HG03469 (cell line): ENCODE data around the gene WDR49.

ENCODE experiments used
- ATAC-seq: cut with Tn5 transposase; IDR thresholded peaks from one replicate; pipeline ENCODE4 v1.9.1; 2021; ENCODE audit warnings: mild to moderate bottlenecking, moderate library complexity, moderate number of reproducible peaks; ENCODE audit not compliant: unreplicated experiment

Gene WDR49

DNA sequence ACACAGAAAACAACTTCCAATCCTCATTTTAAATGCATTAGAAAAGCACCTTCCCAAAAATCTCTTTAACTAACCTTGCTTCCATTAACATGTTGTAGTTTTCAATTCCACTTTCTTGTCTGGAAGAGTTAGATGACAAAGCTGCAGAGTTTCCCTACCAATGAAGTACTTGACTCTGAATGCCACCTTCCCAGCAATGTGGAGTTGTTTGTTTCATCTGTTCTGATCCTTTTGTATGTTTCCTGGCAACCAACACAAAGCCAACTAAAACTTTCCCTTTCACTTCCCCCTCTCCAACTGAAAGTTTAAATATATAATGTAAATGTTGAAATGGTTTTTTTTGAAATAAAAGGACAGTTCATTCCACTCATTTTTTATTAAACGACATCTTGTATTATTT, at the start of gene WDR49:
Gene WDR49, minus strand, starts transcription at position 183 of the 400 bp plus-strand sequence. CDS start 517 bp downstream, outside the sequence.
- ATAC-seq: peak; percentile 40

DNA sequence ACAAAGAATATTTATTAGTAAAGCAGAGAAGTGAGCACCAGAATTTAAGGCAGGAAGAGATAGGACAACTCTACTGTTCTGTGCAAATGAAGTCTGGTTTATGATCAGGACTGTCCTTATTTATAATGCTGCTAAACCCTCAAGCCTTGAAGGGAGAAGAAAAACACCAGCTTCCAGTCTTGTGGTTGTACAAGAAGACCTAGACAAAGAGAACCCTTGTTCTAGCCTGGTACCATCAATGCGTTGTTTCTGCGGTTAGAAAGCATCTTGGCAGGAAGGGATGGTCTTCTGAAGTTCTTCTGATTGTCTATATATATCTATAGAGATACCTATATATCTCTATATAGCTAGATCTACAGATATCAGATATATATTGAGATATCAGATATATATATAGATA, 47.2 kb upstream of the WDR49 start:
- no peak for ATAC-seq

DNA sequence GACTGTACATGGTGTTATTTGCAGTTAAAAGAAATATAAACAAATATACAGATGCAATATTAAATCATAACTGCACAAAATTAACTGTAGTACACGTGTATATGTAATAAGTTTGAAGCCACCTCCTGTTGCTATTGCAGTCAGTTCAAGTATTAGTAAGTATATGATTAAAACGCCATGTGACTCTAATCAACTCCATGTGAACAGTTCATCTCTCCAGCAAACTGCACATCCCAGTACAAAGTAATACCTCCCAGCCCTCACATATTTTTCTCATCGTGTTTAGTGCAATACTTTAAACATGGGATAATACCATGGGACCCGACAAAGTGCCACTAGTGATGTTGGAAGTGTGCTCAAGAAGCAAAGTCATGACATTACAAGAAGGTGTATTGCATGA, 46.3 kb upstream of the WDR49 start:
- ATAC-seq: no peak

GRCh38 chr3:167694121-167694520, 40.4 kb upstream of the WDR49 start:
- ATAC-seq: no peak

DNA sequence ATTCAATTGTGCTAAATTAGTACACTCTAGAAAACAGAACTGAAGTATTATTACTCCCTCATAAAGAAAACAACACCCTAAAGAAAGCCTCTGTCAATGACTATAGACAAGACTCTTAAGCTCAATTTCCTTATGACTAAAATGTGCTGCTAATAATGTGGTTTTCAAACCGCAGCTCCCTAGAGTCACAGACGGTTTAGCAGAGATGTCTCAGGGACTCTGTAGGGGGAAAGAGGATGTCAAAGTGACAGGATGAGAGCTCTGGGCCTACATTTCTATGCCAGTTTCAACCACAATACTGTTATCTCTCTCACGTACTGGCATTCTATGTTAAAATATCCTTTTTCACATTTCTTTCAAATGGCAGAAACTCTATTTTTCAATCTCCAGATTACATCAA, 37.6 kb upstream of the WDR49 start:
- peak; percentile 100 for ATAC-seq

DNA sequence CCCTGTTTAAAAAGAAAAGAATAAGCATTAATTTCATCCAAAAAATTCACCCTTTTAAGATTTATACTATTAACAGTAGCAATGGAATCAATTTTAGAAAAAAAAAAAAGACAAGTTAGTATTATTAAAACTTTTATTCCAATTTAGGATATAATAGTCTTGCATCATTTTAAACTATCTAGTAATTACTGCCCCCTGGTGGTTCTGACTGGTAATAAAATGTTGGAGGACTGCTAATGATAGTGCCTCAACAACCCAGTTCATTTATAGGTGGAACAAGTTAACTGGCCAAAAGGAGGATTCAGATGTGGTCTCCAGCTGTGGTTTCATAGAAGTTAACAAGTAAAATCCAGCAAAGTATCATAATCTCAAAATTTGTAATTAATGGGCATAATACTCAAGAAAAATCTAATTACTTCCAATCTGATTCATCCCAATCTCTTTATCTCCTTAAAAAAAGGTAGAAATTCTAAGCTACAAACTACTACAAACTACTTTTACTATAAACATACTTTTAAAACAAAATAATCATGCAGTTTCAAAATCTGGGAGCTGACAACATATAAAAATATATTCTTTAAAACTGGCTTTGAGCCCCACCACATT, 30.7 kb upstream of the WDR49 start:
- no peak for ATAC-seq

GRCh38 chr3:167679526-167679925, 25.8 kb upstream of the WDR49 start:
- ATAC-seq: no peak

GRCh38 chr3:167675848-167676247, 22.1 kb upstream of the WDR49 start:
- ATAC-seq: no peak

DNA sequence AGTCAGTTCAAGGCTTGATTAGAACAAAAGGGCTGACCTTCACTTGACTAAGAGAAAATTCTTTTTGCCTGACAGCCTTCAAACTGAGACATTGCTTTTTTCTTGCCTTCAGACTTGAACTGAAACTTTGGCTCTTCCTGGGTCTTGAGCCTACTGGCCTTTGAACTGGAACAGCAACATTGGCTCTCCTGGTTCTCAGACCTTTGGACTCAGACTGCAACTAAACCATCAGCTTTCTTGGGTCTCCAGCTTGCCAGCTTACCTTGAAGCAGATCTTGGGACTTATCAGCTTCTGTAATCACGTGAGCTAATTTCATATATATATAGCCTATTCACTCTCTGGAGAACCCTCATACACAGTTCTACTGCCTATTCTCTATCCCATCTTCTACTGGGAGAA, 19.5 kb upstream of the WDR49 start:
- no peak for ATAC-seq

DNA sequence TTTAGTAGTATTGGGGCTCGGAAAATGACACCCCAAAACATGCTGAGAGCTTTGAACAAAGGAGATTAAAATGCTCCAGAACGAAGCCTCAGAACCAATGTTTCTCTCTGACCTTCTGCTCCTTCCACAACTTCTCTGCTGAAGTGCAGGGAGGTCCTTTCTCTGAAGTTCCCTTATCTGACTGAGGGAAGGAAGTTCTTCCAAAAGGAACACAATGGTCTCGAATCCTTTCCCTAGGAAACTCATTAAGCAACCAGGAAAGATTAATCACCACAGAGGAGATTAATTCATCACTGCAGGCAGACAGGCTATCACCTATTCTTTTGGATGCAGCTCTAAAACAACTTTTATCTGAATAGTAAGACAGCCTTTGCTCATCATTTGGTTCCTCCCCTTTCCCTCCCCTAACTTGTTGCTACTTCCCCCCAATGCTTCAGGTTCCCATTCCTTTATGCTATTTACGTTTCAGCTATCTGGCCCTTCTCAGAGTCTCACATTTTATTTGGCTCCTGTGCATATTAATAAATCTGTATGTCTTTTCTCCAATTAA, 18.2 kb upstream of the WDR49 start:
- ATAC-seq: no peak

DNA sequence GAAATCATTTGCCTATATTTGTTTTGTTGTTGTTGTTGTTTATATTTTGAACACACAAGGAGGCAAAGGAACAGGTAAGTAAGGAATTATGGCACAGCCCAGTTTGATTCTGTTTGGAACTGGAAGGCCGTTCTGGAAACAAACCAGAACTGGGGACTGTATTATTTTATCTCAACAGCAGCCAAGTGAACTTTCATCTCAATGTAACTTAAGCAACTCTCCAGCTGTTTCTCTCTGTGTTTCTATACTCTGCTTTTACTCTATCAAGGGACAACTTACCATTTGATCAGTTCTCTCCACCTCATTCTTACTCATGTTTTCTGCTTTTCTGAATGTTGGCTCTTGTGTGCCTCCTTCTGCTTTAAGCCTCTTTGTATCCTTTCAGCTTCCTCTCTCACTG, 16.0 kb upstream of the WDR49 start:
- no peak for ATAC-seq

DNA sequence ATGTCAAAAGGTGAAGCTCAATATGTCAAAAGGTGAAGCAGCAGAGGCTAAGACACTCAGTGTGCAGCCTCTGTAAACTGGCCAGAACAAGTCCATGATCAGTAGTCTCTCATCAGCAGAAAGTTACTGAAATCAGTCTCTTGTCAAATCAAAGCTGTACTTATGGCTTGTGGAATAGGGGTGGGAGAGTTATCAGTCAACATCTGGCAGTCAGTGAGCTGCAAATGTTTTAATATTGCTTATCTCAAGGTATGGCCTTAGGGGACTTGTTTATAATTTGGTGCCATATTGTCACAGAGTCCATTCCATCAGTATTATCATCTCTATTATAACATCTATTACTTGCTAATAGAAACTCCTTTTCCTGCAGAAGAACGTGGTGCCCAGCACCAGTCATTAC, 14.9 kb upstream of the WDR49 start:
- ATAC-seq: no peak

DNA sequence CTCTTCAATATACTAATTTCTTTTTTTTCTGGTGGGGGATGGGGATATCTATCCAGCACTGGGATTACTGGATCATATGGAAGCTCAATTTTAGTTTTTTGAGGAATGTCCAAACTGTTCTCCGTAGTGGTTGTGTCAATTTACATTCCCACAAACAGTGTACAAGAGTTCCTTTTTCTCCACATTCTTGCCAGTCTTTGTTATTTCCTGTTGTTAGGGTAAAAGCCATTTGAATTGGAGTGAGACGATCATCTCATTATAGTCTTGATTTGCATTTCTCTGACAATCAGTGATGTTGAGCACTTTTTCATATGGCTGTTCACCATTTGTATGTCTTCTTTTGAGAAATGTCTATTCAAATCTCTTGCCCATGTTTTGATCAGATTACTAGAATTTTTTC, 12.8 kb upstream of the WDR49 start:
- ATAC-seq: no peak

DNA sequence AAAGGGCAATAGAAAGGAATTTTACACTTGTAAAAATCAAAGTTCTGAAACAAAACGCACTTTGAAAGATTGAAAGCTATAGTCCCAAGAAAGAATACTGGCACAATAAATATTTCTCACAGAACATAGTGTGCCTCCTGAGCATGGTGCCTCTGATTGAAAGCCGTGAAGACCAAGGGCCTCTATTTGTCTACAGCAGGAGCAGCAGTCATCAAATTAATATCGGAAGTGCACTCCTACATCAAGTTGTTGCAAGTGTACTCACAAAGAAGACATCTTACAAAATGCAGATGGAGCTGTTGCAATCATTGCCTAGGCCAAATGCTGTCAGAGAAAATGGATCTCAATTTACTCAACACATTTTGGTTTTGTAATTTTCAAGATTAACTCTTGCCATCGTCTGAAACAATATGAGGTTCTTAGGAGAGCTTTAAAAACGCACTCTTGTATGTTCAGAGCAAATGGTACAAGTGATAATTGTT, 9.2 kb upstream of the WDR49 start:
- ATAC-seq: no peak

- ATAC-seq: no peak
Observed at GRCh38 chr3:167657684-167658225, 4.0 kb upstream of the WDR49 start.

DNA sequence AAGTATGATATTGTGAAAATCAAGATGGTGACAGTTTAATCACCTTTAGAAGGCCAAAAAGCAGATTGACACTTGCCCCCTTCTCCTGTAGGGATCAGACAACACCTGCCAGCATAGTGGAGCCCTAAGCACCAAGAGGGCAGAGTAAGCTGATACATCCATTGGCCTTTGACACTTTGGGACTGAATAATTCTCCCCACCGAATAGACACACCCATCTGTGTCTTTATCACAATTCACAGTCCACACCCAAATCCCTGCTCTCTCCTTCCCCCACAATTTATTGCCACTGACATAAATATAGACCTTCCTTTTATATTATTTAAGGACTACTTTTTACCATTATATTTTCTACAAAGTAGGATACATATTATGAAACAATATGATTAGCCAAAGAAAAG, 3.1 kb upstream of the WDR49 start:
- ATAC-seq: no peak

- no peak for ATAC-seq
Observed at GRCh38 chr3:167653155-167653554, 587 bp downstream of the WDR49 start.

GRCh38 chr3:167651826-167652225, 1.9 kb downstream of the WDR49 start:
- ATAC-seq: no peak

- ATAC-seq: no peak
Observed at GRCh38 chr3:167650459-167650858, 3.3 kb downstream of the WDR49 start.

DNA sequence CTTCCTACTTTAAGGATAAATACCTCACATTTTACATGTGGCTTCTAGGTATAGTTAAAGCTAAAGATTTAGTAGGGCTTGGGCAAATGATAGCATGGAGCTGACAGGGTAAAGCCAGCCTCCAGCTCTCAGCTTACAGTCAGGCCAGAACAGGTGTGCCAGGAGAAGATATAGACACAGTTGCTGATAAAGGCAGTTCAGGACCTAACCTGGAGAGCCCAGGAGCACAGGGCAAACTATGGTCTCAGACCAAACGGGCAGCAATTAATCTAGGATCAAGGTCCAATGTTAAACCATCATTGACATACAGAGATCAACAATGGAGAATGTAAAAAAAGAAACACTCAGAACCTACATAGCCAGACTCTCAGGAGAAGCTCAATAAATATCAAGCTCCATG, 4.0 kb downstream of the WDR49 start:
- ATAC-seq: no peak

GRCh38 chr3:167644611-167645010, 9.1 kb downstream of the WDR49 start:
- no peak for ATAC-seq

- no peak for ATAC-seq
Observed at GRCh38 chr3:167631471-167631870, 22.3 kb downstream of the WDR49 start.

- no peak for ATAC-seq
Observed at GRCh38 chr3:167626490-167626889, 27.3 kb downstream of the WDR49 start.
